DOHH2 (cell line): ENCODE results near the gene CEP20.

Experiments used
- EZH2phosphoT487 ChIP-seq: fragments of 200-600 bp; sonication (generic); IDR thresholded peaks from 2 replicates; pipeline ENCODE4 v1.6.1; 2017; ENCODE audit warnings: borderline replicate concordance, mild to moderate bottlenecking, antibody characterized with exemption, low read length, moderate library complexity, mixed read lengths
- TF ChIP-seq, protein P1 (sequence below): fragments of 200-600 bp; sonication (generic); IDR thresholded peaks from one replicate; pipeline ENCODE4 v1.5.1; 2014; ENCODE audit warnings: antibody characterized with exemption, mild to moderate bottlenecking, low read depth, low read length; ENCODE audit not compliant: poor library complexity, severe bottlenecking

DNA sequence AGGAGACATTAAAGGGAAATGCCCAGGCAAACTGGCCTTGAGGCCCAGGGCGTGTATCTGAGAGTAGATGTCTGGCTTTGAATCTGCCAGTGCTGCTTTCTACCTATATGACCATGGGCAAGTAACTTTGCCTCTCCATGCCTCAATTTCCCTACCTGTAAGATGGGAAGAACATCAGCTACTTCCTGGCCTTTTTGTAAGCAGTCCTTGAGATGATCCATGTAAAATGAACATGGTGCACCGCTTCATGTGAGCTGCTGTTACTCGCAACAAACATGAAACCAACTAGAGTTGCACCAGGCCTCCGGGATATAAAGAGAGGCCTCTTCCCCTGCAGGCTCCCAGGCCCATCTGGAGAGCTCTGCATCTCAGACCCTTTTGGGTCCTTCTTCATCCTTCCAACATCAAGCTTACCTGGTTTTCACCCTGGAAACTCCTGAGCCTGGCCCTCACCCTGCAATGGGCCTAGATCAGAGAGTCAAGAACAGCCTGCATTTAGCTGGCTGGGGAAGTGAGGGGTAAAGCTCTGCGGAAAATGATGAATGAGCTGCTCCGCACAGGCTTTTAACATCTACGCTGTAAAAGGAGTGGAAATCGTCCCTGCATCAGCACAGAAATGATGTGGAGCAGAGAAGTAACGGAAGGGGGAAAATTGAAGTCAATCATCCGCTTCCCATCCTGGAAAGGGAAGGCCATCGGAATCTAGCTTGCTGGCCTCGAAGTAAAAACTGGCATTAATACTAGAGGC, 29.3 kb downstream of the CEP20 start:
- TF ChIP-seq EZH2phosphoT487 = no peak
- TF ChIP-seq, protein P1, sequence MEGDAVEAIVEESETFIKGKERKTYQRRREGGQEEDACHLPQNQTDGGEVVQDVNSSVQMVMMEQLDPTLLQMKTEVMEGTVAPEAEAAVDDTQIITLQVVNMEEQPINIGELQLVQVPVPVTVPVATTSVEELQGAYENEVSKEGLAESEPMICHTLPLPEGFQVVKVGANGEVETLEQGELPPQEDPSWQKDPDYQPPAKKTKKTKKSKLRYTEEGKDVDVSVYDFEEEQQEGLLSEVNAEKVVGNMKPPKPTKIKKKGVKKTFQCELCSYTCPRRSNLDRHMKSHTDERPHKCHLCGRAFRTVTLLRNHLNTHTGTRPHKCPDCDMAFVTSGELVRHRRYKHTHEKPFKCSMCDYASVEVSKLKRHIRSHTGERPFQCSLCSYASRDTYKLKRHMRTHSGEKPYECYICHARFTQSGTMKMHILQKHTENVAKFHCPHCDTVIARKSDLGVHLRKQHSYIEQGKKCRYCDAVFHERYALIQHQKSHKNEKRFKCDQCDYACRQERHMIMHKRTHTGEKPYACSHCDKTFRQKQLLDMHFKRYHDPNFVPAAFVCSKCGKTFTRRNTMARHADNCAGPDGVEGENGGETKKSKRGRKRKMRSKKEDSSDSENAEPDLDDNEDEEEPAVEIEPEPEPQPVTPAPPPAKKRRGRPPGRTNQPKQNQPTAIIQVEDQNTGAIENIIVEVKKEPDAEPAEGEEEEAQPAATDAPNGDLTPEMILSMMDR = no peak
